SKM-1 (cell line): ENCODE data around the gene DVL2.

ENCODE experiments used
- DNase-seq: peaks from one replicate; lab custom pipeline; 2025; ENCODE audit not compliant: unreplicated experiment; lab: John Stamatoyannopoulos, UW

Gene DVL2

DNA sequence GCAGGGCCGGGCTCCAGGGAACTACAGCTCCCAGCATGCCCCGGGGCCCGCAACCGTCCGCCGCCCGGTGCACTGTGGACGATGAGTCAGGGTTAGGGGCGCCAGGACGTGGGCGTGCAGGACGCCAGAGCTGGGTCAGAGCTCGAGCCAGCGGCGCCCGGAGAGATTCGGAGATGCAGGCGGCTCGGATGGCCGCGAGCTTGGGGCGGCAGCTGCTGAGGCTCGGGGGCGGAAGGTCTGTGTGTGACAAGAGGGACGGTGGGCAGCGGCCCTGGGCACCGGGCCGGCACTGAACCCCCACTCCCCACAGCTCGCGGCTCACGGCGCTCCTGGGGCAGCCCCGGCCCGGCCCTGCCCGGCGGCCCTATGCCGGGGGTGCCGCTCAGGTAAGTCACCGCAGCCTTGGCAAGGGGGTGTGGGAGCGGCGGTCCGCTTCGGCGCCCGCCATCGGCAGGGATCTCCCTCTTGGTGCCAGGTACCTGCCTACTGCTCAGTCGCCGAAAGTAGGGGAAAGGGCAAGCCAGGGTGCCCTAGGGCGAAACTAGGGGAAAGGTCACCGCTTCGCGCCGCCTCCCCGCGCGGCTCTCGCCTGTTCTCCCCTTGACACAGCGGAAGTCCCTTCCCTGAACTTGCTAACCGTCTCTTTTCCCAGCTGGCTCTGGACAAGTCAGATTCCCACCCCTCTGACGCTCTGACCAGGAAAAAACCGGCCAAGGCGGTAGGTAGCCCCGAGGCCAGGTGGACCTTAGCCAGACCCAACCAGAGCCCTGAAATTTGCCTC, 14.3 kb downstream of the DVL2 start, which contains the start of the genes ACADVL and DLG4:
TSS of gene ACADVL (plus strand) at position 127 of the 781 bp plus-strand sequence. CDS start at position 174, 47 bp downstream.
TSS of gene DLG4 (minus strand) at position 25 of the 781 bp plus-strand sequence.
- DNase-seq = peak; percentile 1

DNA sequence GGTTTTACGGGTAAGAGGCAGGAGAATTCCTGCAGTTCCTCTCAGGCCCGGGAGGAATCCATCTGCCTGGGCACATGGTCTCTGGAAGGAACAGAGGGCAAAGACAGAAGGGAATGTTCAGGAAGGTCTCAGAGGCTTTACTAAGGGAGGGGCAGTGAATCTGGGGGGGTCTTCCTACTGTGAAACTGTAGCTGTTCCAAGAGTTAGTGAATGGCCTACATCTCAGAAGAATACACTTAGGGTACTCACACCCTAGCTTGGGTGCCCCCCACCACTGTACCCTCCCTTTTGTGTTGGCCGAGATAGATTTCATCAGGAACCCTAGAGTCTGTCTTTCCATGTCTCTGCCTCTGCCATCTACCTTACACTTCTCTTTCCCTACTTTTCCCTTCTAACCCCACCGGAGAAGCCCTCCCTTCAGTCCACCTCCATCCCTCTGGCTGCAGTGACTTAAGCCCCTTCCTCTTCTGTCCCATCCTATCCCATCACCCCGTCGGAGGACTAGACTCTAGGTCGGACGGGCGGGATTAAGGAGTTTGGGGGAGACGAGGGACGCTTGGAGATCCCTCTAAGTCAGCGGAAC, 15.0 kb downstream of the DVL2 start:
- no peak for DNase-seq

DNA sequence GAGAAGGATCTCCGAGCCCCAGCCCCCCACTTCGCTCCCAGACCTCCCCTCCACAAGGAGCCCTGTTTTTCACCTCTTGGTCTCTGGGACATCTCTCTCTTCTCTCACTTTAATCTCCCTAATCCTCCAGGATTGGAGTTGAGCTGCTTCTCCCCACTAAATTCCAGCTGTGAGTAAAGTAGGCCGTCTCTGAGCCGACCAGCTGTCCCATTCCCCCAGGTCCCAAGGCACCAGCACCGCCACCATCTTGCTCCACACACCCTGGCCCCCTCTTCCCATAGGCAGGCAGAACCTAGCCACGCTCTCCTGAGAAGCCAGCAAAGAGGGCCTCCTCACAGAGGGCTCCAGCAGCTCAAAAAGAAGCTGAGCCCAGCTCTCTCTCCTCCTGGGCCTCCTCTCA, 15.6 kb downstream of the DVL2 start:
- DNase-seq = no peak

DNA sequence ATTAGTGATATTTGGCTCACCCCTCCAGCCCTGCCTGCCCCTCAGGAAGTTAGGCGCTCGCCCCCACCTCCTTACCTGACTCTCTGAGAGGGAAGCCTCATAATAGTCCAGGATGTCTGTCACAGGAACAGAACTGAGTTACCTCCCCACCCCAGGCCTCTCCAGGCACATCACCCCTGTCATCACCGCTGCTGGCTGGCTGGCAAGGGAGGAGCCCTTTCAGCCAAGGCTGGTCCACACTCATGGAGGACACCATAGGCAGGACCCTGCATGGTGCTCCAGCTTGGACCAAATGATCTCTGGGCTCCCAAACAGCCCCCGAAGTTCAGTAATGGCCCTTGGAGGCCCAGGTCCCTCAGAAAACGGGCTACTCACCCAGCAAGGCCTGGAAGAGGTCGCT, 16.2 kb downstream of the DVL2 start:
- DNase-seq = no peak

DNA sequence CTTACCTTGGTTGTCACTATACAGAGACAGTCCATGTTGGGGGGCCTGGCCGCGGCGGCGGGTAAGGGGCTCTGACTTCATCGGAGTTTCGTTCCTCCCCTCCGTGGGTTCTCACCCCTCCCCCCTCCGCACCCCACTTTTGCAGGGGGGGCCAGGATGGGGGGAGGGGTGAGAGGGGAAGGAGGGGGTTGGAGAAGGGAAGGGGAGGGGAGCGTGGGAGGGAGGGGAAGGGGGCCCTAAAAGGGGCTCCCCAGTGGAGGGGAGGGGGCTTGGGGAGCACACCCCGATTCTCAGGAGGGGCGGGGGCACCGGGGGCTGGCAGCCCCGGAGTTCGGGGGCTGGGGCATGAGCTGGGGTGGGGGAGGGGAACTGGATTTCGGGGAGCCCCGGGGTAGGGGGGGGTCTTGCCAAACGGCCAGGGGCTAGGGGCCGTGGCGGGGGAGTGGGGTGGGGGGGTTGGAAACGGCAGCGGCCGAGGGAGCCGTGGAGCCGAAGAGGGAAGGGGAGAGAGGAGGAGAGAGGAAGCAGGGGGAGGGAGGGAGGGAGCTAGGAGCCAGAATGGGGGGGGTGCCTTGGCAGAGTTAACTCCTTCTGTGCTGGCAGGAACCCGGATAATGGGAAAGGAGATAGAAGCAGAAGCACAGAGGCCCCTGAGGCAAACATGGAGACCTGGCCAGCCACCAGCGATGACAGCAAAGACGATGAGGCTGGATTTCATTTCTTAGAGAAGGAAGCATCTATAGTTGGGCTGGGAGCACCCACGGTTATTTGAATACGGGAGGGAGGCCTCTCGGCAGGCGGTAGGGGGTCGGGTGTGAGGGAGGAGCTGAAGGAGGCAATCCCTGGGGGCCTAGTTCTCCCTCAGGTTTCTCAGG, 17.0 kb downstream of the DVL2 start:
- DNase-seq = peak; percentile 3

DNA sequence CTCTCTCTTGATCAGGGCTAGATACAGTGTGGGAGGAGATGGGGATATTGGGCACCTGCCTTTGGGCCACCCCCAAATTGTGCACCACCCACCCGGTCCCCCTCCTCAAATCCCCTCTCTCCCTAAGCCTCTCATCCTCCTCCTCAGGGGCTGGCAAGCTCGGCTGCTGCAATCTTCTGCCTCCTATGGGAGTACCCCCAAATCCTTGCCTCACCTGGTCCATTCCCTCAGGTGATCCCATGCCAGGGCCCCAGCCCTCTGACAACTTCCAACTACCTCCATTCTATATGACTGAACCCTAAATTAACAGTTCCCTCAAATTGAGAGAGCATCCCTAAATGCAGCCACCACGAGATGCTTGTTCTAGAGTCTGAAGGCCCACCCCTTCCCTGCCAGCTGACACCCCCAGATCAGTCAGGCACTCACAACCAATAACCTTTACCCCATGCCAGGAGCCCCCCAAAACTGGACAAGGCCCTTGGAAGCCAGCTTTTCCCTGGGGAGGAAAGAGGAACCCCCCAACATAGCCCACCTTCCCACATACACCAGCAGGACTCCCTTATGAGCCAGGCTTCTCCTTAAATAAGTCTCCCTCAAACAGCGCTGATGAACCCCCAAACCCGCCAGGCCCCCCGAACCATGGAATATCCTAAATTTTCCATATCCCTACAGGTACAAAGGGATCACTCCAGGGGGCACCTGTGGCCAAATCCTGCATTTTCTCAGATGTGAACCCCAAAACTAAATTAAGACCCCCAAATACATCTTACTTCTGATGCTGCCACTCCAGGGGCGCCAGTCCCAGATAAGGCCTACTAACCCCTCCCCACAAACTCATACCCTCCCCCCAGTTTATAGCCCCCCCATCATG, 17.8 kb downstream of the DVL2 start:
- DNase-seq = no peak

DNA sequence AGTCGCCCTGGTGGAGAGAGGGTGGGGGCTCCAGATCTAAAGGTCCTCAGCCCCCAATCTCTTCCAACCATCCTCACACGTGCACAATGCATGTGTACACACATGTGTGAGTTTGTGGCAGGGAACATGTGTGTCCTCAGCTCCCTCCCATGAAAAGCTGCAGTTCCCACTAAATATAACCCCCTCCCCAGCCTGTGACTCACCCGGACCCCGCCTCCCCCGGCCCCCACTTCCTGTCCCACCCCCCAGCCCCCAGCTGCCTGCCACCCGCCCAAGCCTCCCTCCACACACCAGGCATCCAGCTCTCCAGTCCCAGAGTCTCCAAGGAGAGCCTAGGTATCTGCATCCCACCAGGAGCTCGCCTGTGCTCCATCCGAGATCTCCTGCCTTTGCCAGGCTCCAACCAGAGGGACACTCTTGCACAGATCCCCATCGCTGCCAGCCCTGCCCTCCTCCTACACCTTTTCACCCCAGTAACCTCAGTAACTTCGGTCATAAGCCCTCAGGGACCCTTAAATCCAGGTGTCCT, 18.6 kb downstream of the DVL2 start:
- DNase-seq = no peak

DNA sequence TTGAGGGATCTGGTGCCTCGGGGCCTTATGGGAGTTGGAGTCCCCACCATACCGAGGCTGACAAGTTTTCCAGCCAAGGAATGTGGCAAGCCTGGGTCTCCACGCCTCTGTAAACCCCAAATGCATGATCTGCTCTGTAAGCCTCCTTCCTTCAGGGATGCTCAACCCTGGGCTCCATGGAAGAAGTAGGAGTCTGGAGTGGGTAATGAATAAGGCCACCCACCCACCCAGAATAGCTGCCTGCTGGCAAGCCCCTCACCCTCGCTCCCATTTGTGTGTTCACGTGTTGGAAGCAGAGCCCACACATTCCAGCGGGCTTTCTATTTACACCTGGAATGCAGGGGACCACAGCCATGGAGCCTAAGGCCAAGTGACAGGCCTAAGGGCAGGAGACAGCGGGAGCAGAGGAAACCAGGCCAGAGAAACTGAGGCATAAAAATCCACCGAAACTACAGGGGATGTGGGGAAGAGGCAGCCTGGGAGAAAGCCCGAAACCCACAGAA, 19.1 kb downstream of the DVL2 start:
- no peak for DNase-seq

DNA sequence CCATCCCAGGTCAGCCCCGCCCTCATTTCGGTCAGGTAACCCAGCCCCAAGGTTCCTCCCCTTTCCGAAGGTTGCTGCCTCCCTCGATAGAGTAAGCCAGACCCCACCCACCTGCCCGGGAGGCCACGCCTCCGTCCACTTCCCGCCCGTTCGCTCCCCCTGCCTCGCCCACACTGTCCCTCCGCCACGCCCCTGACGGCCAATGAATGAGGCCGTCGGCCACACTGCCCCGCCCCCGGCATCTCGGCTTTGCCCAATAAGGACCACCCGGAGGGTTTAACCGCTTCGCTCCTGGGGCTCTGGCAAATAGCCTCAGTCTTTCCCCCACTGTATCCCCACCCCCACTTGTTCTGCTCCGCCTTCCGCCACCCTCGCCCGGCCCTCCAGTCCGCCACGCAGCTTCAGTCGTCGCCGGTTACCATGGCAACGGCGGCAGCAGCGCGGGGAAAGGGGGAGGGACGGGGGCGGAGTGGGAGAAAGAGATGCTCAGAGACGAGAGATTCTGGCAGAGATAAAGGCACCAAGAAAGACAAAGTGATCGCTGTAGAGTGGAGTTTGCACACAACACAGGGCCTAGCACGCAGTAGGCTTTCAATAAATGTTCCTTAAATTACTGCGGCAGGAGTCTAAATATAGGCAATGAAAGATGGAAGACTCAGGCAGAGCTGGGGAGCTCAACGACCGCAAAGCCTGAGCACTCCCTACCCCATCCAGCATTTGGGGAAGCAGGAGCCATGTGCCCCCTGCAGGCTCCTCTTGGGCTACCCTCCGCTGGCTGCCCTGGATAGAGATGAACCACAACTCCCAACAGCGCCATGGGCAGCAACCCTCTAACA, 19.8 kb downstream of the DVL2 start:
- DNase-seq = peak; percentile 56

DNA sequence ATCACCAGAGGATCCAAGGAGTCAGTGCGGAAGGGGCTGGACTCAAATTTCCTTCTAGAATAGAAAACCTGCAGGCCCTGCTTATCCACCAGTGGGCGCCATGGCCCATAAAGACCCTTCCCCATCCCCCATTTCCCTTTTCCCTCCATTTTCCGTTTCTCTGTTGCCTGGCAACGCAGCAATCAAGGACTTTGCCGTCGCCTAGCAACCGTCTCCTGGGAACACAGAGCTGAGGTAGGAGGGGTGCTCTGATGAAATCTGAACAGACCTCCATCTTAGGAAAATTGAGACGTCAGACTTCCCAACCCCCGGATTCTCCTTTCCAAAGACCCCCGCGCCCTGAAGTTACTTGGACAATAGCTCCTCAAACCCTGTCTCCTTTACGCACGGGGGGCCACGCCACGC, 20.4 kb downstream of the DVL2 start:
- peak; percentile 8 for DNase-seq

DNA sequence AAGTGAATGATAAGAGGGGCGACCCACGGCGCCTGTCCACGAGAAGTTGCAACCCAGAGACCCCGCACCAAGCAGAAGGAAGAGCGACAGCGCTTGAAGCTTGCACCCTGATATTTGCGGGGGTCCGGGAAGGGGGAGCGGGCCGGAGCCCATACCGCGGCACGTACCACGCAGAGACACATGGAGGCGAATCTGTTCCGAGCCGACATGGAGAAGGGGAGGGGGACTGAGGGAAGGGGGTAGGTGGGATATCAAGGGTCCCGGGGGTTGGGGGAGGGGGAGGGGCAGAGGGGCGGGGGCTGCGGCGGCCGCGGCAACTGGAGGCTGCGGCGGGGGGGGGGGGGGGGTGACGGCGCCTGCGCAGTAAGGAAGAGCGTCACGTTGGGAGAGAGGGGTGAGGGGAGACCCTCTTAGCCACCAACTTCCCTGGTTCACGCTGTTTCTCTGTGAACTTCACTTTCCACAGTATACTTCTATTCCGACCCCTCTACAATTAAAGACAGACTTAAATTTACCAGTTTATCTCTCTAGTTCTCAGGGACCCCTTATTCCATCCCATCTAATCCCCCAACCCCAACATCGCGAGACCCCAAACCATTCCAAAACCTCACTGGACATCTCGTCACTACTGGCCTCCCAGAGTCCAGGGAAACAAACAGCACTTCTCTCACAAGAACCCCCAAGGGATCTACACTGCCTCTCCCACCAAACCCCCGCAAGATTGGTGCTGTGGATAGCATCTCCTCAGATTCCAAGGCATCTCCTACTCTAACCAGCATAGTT, 22.6 kb downstream of the DVL2 start:
- no peak for DNase-seq

DNA sequence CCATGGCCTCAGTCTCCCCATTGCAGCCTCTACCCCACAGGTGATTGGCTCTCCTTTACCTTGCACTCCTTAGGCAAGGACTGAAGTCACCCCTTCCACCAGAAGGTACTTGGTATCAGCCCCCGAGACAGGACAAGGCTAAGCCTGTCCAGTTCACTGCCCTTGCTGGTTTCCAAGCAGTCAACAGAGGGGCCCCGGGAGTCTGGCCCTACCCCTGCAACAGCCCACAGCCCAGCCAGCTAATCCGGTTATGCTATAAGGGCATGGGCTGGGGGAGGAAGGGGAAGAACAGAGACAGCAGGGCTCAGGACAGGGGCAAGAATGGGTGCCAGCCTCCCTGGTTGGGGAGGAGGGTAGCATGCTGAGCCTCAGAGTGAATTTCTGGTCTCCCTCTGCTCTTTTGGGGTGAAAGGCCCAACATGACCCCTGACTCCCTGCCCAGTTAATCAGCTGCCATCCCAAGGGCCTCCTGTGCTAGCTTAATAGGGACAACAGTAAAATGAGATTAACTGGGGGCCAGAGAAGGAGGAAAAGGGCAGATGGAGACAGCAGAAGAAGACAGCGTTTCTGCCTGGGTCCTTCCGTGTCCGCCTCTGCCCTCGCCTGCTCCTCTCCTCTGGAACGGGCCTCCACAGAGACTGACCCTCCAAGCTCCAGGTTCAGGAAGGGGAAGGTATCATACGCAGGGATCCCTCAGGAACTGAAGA, 25.4 kb downstream of the DVL2 start:
- DNase-seq = no peak

DNA sequence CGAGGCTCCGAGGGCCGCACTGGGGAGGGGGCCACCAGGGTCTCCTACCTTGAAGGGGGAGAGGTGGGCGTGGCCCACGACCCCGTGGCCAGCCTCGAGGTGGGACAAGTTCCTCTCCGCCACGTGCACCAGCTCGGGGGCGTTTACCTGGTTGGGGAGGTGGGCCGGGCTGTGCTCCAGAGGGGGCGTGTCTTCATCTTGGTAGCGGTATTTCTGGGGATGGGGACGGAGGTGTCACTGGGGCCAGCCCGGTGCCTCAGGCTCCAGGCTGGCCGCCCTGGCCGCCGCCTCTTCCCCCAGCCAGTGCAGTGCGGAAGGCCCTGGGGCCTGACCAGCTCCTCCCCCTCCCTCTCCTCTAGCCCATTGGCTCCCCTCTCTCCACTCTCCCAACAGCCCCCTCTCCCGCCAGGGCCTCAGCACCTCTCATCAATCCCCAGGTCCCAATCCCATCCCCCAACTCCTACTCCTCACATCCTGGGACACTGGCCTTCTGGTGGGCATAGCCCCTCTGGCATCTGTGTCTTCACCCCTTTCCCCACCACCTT, 26.2 kb downstream of the DVL2 start:
- DNase-seq = no peak

DNA sequence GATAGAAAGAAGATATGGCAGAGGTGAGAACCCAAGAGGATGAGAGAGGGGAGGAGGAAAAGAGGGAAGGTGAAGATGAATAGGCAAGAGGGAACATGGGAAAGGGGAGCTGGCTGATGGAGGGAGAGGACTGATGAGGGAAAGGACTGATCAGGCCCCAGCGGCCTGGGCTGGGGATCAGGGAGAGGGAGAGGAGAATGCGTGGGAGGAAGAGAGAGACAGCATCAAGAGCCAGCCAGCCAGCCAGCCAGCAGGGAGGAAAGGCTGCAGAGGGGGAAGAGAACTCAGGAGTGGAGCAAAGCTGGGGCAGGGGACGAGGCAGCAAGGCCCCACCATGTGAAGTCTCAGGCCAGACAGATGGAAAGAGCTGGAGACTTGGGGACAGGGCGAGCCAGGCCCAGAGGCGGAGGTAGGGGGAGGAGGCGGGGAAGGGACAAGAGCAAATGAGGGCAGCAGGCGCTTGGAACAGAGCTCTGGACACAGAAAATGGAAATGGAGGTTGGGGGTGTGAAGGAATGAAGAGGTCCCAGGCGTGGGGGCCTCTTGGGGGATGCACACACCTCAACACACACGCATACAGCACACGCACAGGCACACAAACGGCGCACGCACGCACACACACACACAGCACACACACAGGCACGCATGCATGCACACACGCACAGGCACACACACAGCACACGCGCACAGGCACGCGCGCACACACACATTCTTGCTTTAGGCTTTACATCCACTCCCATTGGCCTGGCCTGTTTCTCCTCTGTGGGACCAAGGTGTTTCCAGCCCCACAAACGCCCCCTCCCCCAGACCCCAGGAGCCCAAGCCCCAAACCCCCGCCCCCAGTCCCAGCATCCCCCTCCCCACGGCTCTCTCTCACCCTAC, 27.0 kb downstream of the DVL2 start:
- DNase-seq = no peak

DNA sequence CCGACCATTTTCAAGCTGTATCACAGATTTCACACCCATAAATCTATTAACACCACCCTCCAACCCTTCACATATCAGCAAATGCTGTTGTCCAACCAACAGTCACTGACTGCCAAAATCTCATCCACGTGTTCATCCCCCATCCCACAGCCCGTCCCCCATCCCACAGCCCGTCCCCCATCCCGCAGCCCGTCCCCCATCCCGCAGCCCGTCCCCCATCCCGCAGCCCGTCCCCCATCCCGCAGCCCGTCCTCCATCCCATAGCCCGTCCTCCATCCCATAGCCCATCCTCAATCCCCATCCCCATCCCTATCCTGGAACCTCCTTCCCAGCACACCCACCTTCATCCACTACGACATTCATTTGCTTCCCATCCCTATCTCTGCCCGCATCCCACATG, 28.8 kb downstream of the DVL2 start:
- DNase-seq = no peak

DNA sequence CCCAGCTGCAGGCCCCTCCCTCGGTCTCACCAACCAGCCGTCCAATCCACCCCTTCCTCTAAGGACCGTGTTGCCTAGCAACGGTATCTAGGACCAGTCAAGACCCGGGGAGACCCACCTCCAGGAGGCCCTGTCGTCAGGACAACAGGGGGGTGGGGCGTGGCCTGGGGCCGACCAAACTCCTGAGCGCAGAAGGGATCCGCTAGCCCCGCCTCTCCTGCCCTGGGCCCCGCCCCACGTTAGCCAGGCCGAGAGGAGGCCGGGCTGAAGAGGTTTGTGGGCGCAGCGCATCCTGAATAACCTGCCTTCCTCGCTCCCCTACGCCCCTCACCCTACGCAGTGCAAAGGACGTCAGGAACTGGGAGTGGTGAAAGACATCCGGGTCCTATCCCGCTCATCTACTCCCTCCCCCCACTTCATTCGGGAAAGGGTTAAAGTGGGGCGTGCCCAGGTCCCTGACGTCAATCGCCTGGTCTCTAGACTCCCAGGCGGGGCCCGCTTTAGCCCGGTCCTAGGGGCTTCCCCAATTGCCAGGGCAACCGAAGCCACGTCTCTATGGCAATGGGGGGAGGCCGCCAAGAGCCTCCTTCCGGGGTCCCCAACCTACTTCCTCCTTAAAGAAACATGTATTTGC, 29.4 kb downstream of the DVL2 start:
- DNase-seq = no peak
